Hepatocyte (in vitro differentiated cells): ENCODE results near the gene CHI3L2. TPM values are rescaled to one million over a fixed set of nuclear protein-coding genes. Genes with fewer than 3 reads are reported as not detected.

ENCODE experiments used
- DNase-seq: peaks from one replicate; pipeline ENCODE4 v3.0.0-alpha.2; 2016; ENCODE audit warnings: low spot score
- H2AFZ ChIP-seq: fragments of 200-600 bp; sonication (generic); 2 replicates; pipeline ENCODE4 v1.6.0; 2016; ENCODE audit warnings: antibody characterized with exemption, mild to moderate bottlenecking
- H3K27ac ChIP-seq: fragments of 200-600 bp; sonication (generic); 2 replicates; pipeline ENCODE4 v1.5.1; 2016; ENCODE audit warnings: mild to moderate bottlenecking
- H3K27me3 ChIP-seq: fragments of 200-600 bp; sonication (generic); 2 replicates; pipeline ENCODE4 v1.6.1; 2016
- H3K36me3 ChIP-seq: fragments of 200-600 bp; sonication (generic); replicated peaks from 2 replicates; pipeline ENCODE4 v1.5.1; 2016; ENCODE audit warnings: low read depth; ENCODE audit not compliant: insufficient read depth
- H3K4me1 ChIP-seq: fragments of 200-600 bp; sonication (generic); 2 replicates; pipeline ENCODE4 v1.5.1; 2016; ENCODE audit warnings: mild to moderate bottlenecking, moderate library complexity; ENCODE audit not compliant: insufficient read depth
- H3K4me2 ChIP-seq: fragments of 200-600 bp; sonication (generic); 2 replicates; pipeline ENCODE4 v1.6.0; 2016
- H3K4me3 ChIP-seq: fragments of 200-600 bp; sonication (generic); 2 replicates; pipeline ENCODE4 v1.5.1; 2016; ENCODE audit warnings: mild to moderate bottlenecking
- H3K79me2 ChIP-seq: fragments of 200-600 bp; sonication (generic); 2 replicates; pipeline ENCODE4 v1.6.0; 2017; ENCODE audit warnings: mild to moderate bottlenecking
- H3K9me2 ChIP-seq: fragments of 200-600 bp; sonication (generic); replicated peaks from 2 replicates; pipeline ENCODE4 v1.6.0; 2017; ENCODE audit warnings: mild to moderate bottlenecking; ENCODE audit not compliant: insufficient read depth
- H3K9me3 ChIP-seq: fragments of 200-600 bp; sonication (generic); 2 replicates; pipeline ENCODE4 v1.5.1; 2016; ENCODE audit warnings: low read depth, mild to moderate bottlenecking
- H4K20me1 ChIP-seq: fragments of 200-600 bp; sonication (generic); 2 replicates; pipeline ENCODE4 v1.6.0; 2016; ENCODE audit warnings: mild to moderate bottlenecking; ENCODE audit not compliant: insufficient read depth, poor library complexity, severe bottlenecking
- CTCF ChIP-seq: fragments of 200-600 bp; sonication (generic); IDR thresholded peaks from 2 replicates; pipeline ENCODE4 v1.5.1; 2016; ENCODE audit warnings: antibody characterized with exemption, mild to moderate bottlenecking; ENCODE audit not compliant: poor library complexity
- EZH2 ChIP-seq: fragments of 200-600 bp; sonication (generic); IDR thresholded peaks from 2 replicates; pipeline ENCODE4 v1.6.1; 2016; ENCODE audit warnings: antibody characterized with exemption, mild to moderate bottlenecking, borderline replicate concordance
- EZH2phosphoT487 ChIP-seq: fragments of 200-600 bp; sonication (generic); IDR thresholded peaks from one replicate; pipeline ENCODE4 v1.6.1; 2018; ENCODE audit warnings: antibody characterized with exemption, mild to moderate bottlenecking, low read depth, moderate library complexity; ENCODE audit not compliant: unreplicated experiment, severe bottlenecking
- WGBS: methylation state at CpG from one replicate; pipeline ENCODE4 v1.1.6; 2016; ENCODE audit warnings: low lambda C conversion rate; ENCODE audit errors: missing lambda C conversion rate; 5-methylcytosine and 5-hydroxymethylcytosine counted together
- polyA plus RNA-seq: library from polyadenylated mRNA; unstranded; fragments of >200 nt; fragmentation: Nextera tagmentation; extraction: Ambion mirVana; gene quantifications from 2 replicates; pipeline ENCODE4 v1.2.1, GENCODE V29; 2016
- total RNA-seq: library from RNA; depleted of rRNA; stranded (reverse); fragments of >200 nt; gene quantifications from 2 replicates; pipeline ENCODE4 v1.2.3, GENCODE V29; 2014

The CHI3L2 gene
- total and polyA plus RNA-seq, 2 experiments from 2014 or later = 0.24 to 5.7 TPM

- Histone ChIP-seq H3K9me2 (no peaks in the 10 kb centered on the region), H3K79me2 (no peaks in the 10 kb centered on the region), H3K4me1 (peaks cover 20% of the 10 kb centered on the region), H3K36me3 (no peaks in the 10 kb centered on the region), H3K27ac (no peak overlapping the region), H3K4me2 (no peak overlapping the region), H3K27me3 (no peaks in the 10 kb centered on the region), H3K9me3 (no peaks in the 10 kb centered on the region), H2AFZ (no peak overlapping the region), H4K20me1 (no peaks in the 10 kb centered on the region), H3K4me3 (no peak overlapping the region)
- TF ChIP-seq CTCF (no peak), EZH2 (no peak), EZH2phosphoT487 (no peak)
- DNase-seq = no peak
- 81% methylated on average over 3 of the region's 3 CpGs for WGBS
Observed at GRCh38 chr1:111200802-111201161, 26.7 kb upstream of the CHI3L2 start.

GRCh38 chr1:111201275-111202090 is 26.0 kb upstream of the CHI3L2 start:
- no peak overlapping the region for H3K4me3 ChIP-seq

GRCh38 chr1:111202366-111202706 is 25.2 kb upstream of the CHI3L2 start:
- H3K4me3 ChIP-seq = no peak overlapping the region
- H3K4me2 ChIP-seq = no peak overlapping the region
- H2AFZ ChIP-seq = no peak overlapping the region
- no peaks in the 10 kb centered on the region for H3K9me2 ChIP-seq
- H3K79me2 ChIP-seq = no peaks in the 10 kb centered on the region
- H3K27ac ChIP-seq = peak overlapping the region; percentile 63
- H3K27me3 ChIP-seq = no peaks in the 10 kb centered on the region
- TF ChIP-seq EZH2phosphoT487 = no peak
- no peak for TF ChIP-seq CTCF
- no peak for TF ChIP-seq EZH2
- H3K4me1 ChIP-seq = peaks cover 19% of the 10 kb centered on the region
- no peaks in the 10 kb centered on the region for H3K9me3 ChIP-seq
- no peaks in the 10 kb centered on the region for H3K36me3 ChIP-seq
- 93% methylated on average over 1 of the region's 1 CpG for WGBS
- H4K20me1 ChIP-seq = no peaks in the 10 kb centered on the region
- DNase-seq = no peak

More at GRCh38 chr1:111201275-111202090, 26.0 kb upstream of the CHI3L2 start:
- Histone ChIP-seq H3K9me2 (no peaks in the 10 kb centered on the region), H3K4me1 (peaks cover 19% of the 10 kb centered on the region), H2AFZ (no peak overlapping the region), H3K4me2 (no peak overlapping the region), H3K79me2 (no peaks in the 10 kb centered on the region), H3K36me3 (no peaks in the 10 kb centered on the region), H3K9me3 (no peaks in the 10 kb centered on the region), H3K27me3 (no peaks in the 10 kb centered on the region), H3K27ac (no peak overlapping the region), H4K20me1 (no peaks in the 10 kb centered on the region)
- WGBS = 76% methylated on average over 5 of the region's 5 CpGs
- DNase-seq = no peak
- TF ChIP-seq EZH2phosphoT487 (no peak), EZH2 (no peak), CTCF (no peak)
